OCI-LY3 (cell line): Measurements from ENCODE around the gene FOXN4.

Experiments used
- H2AFZ ChIP-seq: fragments of 200-600, 300-600 bp; shearing (Covaris generic); 2 replicates; pipeline ENCODE4 v1.6.0; 2014; ENCODE audit warnings: antibody characterized with exemption, low read depth, low read length
- H3K27ac ChIP-seq: fragments of 200-600, 300-600 bp; sonication (generic); 2 replicates; pipeline ENCODE4 v1.5.1; 2014; ENCODE audit warnings: mild to moderate bottlenecking, low read length, moderate library complexity, mixed read lengths
- H3K27me3 ChIP-seq: fragments of 200-600, 300-600 bp; sonication (generic); 2 replicates; pipeline ENCODE4 v1.6.1; 2014; ENCODE audit warnings: low read depth, low read length, mixed read lengths
- H3K36me3 ChIP-seq: fragments of 200-600, 300-600 bp; sonication (generic); replicated peaks from 2 replicates; pipeline ENCODE3; 2014; ENCODE audit warnings: low read depth, low read length, mixed read lengths
- H3K4me1 ChIP-seq: fragments of 300-600, 200-600 bp; sonication (generic); 2 replicates; pipeline ENCODE4 v1.6.1; 2014; ENCODE audit warnings: low read length, mixed read lengths
- H3K4me2 ChIP-seq: fragments of 200-600, 300-600 bp; sonication (generic); 2 replicates; pipeline ENCODE4 v1.6.1; 2014; ENCODE audit warnings: low read length, mixed read lengths
- H3K4me3 ChIP-seq: fragments of 300-600, 200-600 bp; sonication (generic); 2 replicates; pipeline ENCODE4 v1.5.1; 2014; ENCODE audit warnings: antibody characterized with exemption, mild to moderate bottlenecking, low read length, moderate library complexity
- H3K79me2 ChIP-seq: fragments of 300-600, 200-600 bp; shearing (Covaris generic); 2 replicates; pipeline ENCODE4 v1.6.1; 2014; ENCODE audit warnings: mild to moderate bottlenecking, low read length, mixed read lengths
- H3K9ac ChIP-seq: fragments of 300-600, 200-600 bp; shearing (Covaris generic); 2 replicates; pipeline ENCODE4 v1.6.0; 2014; ENCODE audit warnings: mild to moderate bottlenecking, low read length, moderate library complexity
- H3K9me3 ChIP-seq: fragments of 200-600, 300-600 bp; shearing (Covaris generic); 2 replicates; pipeline ENCODE4 v1.6.1; 2014; ENCODE audit warnings: low read length, mixed read lengths; ENCODE audit not compliant: insufficient read depth
- H4K20me1 ChIP-seq: fragments of 200-600, 300-600 bp; sonication (generic); 2 replicates; pipeline ENCODE4 v1.6.1; 2016; ENCODE audit warnings: low read length, mixed read lengths; ENCODE audit not compliant: insufficient read depth
- CTCF ChIP-seq: fragments of 200-600, 300-600 bp; sonication (generic); IDR thresholded peaks from 2 replicates; pipeline ENCODE4 v1.5.1; 2014; ENCODE audit warnings: antibody characterized with exemption, low read length, low read depth
- EZH2phosphoT487 ChIP-seq: fragments of 200-600 bp; shearing (Covaris generic); IDR thresholded peaks from 2 replicates; pipeline ENCODE4 v1.6.1; 2018; ENCODE audit warnings: antibody characterized with exemption, mixed run types, low read depth

FOXN4 gene

GRCh38 chr12:109236257-109236656, 72.8 kb downstream of the FOXN4 start:
- Histone ChIP-seq H3K9me3 (no peaks in the 10 kb centered on the region), H3K4me2 (no peak overlapping the region), H3K9ac (no peak overlapping the region), H3K36me3 (no peaks in the 10 kb centered on the region), H3K27me3 (no peaks in the 10 kb centered on the region), H4K20me1 (no peaks in the 10 kb centered on the region), H3K4me1 (no peaks in the 10 kb centered on the region), H3K79me2 (no peaks in the 10 kb centered on the region), H3K4me3 (no peak overlapping the region), H2AFZ (no peak overlapping the region), H3K27ac (no peak overlapping the region)
- TF ChIP-seq CTCF = no peak
- no peak for TF ChIP-seq EZH2phosphoT487

- no peak overlapping the region for H3K4me2 ChIP-seq
- no peaks in the 10 kb centered on the region for H4K20me1 ChIP-seq
- H3K36me3 ChIP-seq = no peaks in the 10 kb centered on the region
- no peak overlapping the region for H3K9ac ChIP-seq
- H3K4me1 ChIP-seq = no peaks in the 10 kb centered on the region
- TF ChIP-seq EZH2phosphoT487 = no peak
- no peak for TF ChIP-seq CTCF
- no peak overlapping the region for H3K27ac ChIP-seq
- H3K4me3 ChIP-seq = no peak overlapping the region
- H3K79me2 ChIP-seq = no peaks in the 10 kb centered on the region
- H3K27me3 ChIP-seq = no peaks in the 10 kb centered on the region
- no peak overlapping the region for H2AFZ ChIP-seq
- no peaks in the 10 kb centered on the region for H3K9me3 ChIP-seq
These were observed 75.1 kb downstream of the FOXN4 start for GRCh38 chr12:109234012-109234411.

GRCh38 chr12:109232731-109233130, 76.4 kb downstream of the FOXN4 start:
- no peak overlapping the region for H3K4me2 ChIP-seq
- no peak overlapping the region for H3K4me3 ChIP-seq
- no peaks in the 10 kb centered on the region for H4K20me1 ChIP-seq
- H3K27me3 ChIP-seq = no peaks in the 10 kb centered on the region
- H2AFZ ChIP-seq = no peak overlapping the region
- no peaks in the 10 kb centered on the region for H3K9me3 ChIP-seq
- no peak overlapping the region for H3K27ac ChIP-seq
- no peak overlapping the region for H3K9ac ChIP-seq
- no peaks in the 10 kb centered on the region for H3K79me2 ChIP-seq
- TF ChIP-seq CTCF = no peak
- no peak for TF ChIP-seq EZH2phosphoT487
- no peaks in the 10 kb centered on the region for H3K36me3 ChIP-seq
- no peaks in the 10 kb centered on the region for H3K4me1 ChIP-seq

- H3K79me2 ChIP-seq = no peaks in the 10 kb centered on the region
- H3K4me2 ChIP-seq = no peak overlapping the region
- H3K27me3 ChIP-seq = no peaks in the 10 kb centered on the region
- H3K9ac ChIP-seq = no peak overlapping the region
- H3K9me3 ChIP-seq = no peaks in the 10 kb centered on the region
- no peak overlapping the region for H3K27ac ChIP-seq
- no peak overlapping the region for H2AFZ ChIP-seq
- H3K36me3 ChIP-seq = no peaks in the 10 kb centered on the region
- no peaks in the 10 kb centered on the region for H4K20me1 ChIP-seq
- H3K4me3 ChIP-seq = no peak overlapping the region
- TF ChIP-seq CTCF (no peak), EZH2phosphoT487 (no peak)
- no peaks in the 10 kb centered on the region for H3K4me1 ChIP-seq
These were observed 78.9 kb downstream of the FOXN4 start for GRCh38 chr12:109230193-109230592.
